ENCODE measurements around the gene GRB14.

GRB14 gene

DNA sequence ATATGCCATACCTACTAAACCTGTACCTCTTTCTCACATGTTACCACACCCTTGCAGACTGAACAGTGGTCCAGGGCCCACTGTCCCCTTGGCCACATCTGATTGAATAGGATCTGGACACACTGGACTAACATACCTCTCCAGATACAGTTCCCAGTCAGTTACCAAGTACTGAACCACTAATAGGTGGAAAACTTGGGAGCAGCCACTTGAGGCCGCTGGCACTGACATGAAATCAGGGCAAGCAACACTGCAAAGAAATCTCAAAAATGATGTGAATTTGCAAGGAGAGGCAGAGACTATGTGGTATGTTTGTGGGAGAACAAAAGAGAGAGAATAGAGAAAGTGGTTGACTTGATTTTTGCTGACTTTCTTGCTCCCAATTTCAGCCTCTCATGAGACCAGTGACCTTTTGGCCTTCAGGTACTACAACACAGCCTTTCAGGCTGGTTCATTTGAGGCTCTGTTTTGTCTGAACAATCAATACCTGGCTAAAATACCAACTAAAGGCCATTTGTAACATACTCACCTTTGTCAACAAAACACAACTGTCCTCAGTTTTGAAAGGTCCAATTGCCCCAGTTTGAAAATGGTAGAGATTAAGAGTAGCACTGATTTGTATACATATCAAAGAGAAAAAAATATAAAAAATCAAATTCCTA is 7.8 kb downstream of the GRB14 start:
- no peak for DNase-seq

DNA sequence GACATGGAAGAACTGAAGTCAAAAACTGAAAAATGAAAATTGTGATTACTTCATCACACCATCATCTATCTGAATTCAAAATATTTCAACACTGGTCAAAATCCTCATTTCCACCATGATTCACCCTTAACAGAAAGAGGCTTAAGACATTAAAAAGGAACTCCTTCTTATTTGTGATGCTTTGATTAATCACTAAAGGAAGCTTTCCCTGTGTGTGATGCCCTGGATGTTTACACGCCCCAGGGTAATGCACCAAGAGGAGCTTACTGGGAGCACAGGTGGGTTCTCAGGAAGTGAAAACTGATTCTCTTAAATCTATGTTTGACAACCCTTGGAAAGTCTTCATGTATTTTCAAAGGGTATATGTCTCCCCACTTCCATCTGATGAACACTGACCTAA is 11.5 kb downstream of the GRB14 start:
- no peak for DNase-seq

DNA sequence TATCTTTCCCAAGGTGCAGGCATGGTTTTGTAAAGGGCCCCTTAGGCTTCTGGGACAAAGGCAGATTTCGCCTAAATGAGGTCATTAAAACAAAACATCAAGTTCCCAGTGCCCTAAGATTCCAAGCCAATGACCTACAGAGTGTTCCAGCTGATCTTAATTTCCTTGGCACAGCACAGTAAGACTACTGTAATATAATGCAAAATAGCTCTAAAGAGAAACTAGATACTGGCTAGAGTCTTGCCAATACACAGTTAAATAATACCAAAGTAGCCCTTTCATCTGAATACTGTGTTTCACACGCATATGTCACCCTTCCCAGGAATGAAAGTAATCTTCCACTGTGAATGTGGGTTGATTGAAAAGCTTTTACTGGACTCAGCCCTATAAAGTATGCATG is 14.7 kb downstream of the GRB14 start:
- DNase-seq, result no peak

GRCh38 chr2:164605295-164605694 is 16.0 kb downstream of the GRB14 start:
- no peak for DNase-seq

- DNase-seq, result no peak
Measured at GRCh38 chr2:164600763-164601162, 20.5 kb downstream of the GRB14 start.

DNA sequence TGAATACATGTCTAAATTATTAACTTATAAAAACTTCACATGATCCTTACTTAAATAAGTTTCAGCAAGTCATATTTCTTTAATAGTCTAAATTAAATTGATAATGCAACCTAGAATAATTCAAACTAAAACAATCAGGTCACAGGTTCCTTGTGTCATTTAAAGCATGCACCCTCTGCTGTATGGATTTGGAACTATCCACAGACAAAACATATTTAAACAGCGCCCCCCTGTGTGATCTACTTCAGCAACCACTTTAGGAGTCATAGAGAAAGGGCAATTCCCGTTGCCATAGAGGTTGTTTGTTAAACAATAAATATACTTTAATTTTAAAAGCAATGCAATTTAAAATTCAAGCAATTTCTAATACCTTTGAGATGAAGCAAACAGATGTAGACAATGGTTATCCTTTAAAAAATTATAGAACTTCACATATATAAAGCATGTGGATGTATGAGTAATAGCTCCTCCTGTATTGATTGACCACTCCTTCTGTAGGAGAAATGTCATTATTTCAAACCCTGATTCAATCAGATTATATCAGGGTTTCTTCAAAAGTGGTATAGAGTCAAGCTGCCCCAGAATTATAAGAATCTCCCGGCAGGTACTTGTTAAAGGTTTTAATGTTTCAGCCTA is 21.2 kb downstream of the GRB14 start:
- peak; percentile 8 for DNase-seq

- no peak for DNase-seq
Measured at GRCh38 chr2:164597983-164598382, 23.3 kb downstream of the GRB14 start.

DNA sequence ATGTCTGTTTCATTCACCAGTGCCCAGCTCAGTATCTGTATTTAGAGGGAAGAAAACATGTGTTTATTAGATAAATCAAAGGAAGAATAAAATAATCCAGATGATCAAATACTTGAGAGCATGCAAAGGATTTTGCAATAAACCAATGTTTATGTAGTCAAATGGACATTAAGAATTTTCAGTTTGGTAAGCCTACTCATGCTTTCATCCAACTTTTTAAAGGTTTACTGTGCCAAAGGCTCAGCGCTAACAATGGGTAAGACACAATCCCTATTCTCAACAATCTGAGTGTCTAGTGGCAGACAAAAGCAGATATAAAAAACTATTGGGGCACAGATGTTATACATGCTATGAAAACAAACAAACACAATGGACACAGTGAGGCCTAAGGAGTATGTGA is 26.3 kb downstream of the GRB14 start:
- no peak for DNase-seq

- no peak for DNase-seq
Measured at GRCh38 chr2:164593959-164594358, 27.3 kb downstream of the GRB14 start.

DNA sequence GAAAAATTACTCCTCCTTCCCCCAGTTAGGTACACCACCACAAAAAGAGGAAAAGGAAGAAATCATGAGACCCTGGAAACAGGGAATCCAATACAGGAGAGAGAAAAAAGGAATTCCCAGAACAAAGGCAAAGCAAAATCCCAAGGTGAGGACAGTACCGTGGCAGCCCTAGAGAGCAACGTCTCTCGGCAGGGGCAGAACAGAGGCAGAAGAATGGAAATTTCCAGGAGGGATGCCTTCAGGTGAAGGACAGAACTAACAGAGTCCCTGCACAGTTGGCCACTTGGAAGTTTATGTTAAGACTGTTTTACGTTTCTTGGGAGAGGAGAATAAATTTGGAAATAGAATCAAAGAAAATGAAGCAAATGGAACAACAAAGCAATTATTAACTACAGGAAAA is 27.7 kb downstream of the GRB14 start:
- DNase-seq, result no peak

- no peak for DNase-seq
Measured at GRCh38 chr2:164589522-164589921, 31.8 kb downstream of the GRB14 start.

GRCh38 chr2:164581050-164581449 is 40.2 kb downstream of the GRB14 start:
- DNase-seq, result no peak

DNA sequence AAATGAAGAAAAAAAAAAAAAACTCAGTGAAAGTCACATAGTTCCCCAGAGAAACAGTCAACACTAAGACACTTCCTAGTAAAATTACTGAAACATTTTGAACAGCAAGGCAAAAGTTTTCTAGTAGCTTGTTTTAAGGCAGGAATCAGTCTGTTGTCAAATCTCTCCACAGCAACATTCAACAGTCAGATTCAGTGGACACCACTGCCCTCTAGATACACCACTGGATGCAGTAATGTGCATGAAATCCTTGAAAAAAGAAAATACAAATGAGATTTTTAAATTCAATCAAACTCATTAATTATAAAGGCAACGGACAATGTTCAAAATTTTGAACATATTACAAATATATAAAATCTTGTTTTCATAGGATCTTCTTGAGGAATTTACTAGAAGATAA is 46.4 kb downstream of the GRB14 start:
- no peak for DNase-seq

- no peak for DNase-seq
Measured at GRCh38 chr2:164570475-164570874, 50.8 kb downstream of the GRB14 start.

DNA sequence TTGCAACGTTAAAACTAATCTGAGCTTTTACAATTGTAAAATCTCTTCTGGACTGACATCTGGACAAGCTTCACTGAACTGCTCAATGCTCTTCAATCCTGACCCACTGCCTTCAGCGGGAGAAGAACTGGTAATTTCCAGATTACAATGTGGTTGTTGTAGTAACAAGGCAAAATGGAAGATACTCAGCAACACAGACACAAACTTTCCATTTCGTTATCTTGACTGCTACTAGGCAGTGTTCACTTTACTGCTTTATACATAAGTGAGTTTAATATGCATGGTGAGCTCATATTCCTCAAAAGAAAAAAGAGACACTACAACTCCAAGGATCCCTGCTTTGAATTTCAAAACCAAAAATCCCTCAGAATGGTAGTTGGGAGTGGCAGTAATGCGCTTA is 51.9 kb downstream of the GRB14 start:
- DNase-seq, result no peak

- DNase-seq, result no peak
Measured at GRCh38 chr2:164568317-164568716, 53.0 kb downstream of the GRB14 start.

GRCh38 chr2:164567335-164567989 is 53.8 kb downstream of the GRB14 start:
- DNase-seq, result no peak

- DNase-seq, result no peak
Measured at GRCh38 chr2:164565359-164565758, 55.9 kb downstream of the GRB14 start.

DNA sequence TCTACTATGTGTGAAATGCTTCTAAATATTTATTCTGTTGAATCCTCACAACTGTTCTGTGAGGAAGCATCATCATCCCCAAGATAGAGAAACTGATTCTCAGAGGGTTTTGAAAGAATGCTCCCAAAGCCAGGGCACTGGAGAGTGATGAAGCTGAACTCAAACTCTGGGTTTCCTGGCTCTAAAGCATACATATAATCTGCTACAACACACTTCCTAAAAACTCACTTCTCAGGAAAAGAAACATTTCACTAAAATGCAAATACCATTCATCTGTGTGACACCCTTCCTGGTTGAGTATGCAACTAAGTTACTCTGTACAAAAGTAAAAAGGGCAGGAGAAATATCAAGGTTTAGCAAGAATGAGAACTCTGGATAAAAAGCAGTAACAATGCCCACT is 58.6 kb downstream of the GRB14 start:
- DNase-seq, result no peak

DNA sequence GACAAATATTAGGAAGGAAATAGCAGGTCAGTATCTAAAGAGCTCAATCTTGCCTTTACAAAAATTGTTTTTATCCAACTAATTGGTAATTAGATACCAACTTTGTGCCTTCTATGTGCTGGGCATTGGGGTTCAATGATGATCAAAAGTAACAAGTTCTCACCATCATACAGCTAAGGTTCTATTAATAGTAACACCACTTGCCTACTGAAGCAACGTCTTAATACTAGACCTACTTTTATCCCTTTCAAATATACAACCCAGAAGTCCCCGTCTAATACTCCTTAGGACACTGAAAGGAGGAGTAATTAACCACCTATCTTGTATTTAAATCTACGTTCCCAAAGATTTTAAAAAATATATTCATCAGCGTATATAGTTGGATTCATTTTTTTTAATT is 59.3 kb downstream of the GRB14 start:
- DNase-seq, result no peak

DNA sequence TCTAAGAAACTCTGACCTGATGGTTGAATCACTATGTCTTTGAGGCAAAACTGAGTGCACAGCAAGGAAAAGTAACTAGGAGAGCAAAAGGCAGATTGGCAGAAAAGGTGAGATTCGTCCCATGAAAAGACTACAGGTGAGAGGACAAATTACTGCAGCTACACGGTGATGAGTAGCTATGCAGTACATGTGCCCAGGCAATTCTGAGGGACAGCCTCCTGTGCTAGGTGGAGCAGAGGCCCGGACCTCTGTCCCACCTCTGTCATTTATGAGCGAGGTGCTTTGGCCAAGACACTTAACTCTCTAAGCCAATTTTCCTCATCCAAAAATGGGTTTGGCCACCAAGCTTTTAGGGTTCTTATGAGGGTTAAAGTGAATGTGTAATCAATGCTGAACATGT is 59.9 kb downstream of the GRB14 start:
- DNase-seq, result no peak

DNA sequence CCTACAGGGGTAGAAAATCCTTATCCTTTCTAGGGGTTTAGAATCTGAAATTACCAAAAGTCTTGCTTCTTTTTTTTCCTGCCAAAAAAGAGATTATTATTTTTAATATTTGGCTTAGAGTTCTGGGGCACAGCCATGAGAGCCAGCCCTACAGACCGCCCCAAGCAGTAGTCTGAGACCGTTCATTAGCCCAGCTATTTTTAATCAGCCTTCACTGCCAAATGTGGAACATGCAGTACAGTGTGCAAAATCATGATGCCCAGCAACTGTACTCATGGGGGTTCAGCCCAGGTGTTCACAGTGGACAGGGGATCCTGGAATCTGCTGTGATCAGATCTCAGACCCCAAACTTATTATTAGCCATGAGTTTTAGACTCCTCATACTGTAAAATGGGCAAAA is 60.4 kb downstream of the GRB14 start:
- DNase-seq, result no peak

DNA sequence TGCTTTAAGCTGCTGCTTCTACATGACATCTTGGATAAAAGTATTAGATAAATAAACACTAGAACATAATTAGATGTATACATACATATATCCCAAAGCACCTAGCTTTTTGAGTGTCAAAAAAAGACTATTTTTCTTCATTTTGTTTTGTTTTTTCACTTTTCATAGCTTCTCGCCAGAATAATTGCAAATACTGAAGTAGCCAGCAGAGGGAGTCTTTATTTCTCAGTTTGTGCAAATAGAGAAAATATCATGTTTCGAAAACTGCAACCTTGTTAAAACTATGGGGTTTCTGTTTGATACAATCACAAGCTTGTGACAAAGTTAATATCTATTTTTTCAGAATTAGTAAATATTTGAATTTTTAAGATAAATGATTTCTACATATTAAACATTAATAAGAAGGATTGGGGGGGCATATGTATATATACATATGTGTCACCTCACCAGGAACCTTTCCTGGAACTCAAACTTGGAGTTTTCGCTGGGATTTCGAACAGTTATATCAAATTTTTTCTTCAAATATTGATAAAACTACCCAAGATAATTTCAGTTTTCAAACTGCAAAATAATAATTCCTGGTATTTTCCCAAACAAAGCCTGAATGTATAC is 61.0 kb downstream of the GRB14 start:
- DNase-seq, result no peak

GRCh38 chr2:164558450-164558849 is 62.8 kb downstream of the GRB14 start:
- no peak for DNase-seq
